HepG2 (cell line): ENCODE results near the gene ANKRD13C. TPM values are rescaled to one million over a fixed set of nuclear protein-coding genes. Genes with fewer than 3 reads are reported as not detected.

Experiments used
- BCL6 ChIP-seq: IDR thresholded peaks from 2 replicates; pipeline ENCODE4 v1.6.1; 2016; ENCODE audit warnings: missing genetic modification reagents, missing compliant biosample characterization
- BRD4 ChIP-seq: sonication (generic); formaldehyde crosslinking; IDR thresholded peaks from 2 replicates; pipeline ENCODE4 v1.4.0; 2020; ENCODE audit warnings: missing genetic modification reagents
- KLF6 ChIP-seq: IDR thresholded peaks from 2 replicates; pipeline ENCODE4 v1.8.0; 2016; ENCODE audit warnings: missing biosample characterization, missing genetic modification reagents
- MIER2 ChIP-seq: IDR thresholded peaks from 2 replicates; pipeline ENCODE4 v1.6.1; 2016; ENCODE audit warnings: missing biosample characterization, missing genetic modification reagents
- RAD21 ChIP-seq: fragments of 450-650 bp; formaldehyde crosslinking; IDR thresholded peaks from 2 replicates; pipeline ENCODE4 v1.5.0; 2020; ENCODE audit warnings: mild to moderate bottlenecking
- RARA ChIP-seq: IDR thresholded peaks from 2 replicates; pipeline ENCODE4 v1.6.1; 2016; ENCODE audit warnings: missing genetic modification reagents, missing compliant biosample characterization
- REL ChIP-seq: sonication (generic); formaldehyde crosslinking; conservative IDR thresholded peaks from 2 replicates; pipeline ENCODE4 v1.8.0; 2022; ENCODE audit warnings: mild to moderate bottlenecking, missing genetic modification reagents, moderate library complexity
- SAFB2 ChIP-seq: sonication (generic); formaldehyde crosslinking; IDR thresholded peaks from 2 replicates; pipeline ENCODE4 v1.5.1; 2020; ENCODE audit warnings: missing genetic modification reagents, low read depth, mild to moderate bottlenecking, borderline replicate concordance
- SAP130 ChIP-seq: IDR thresholded peaks from 2 replicates; pipeline ENCODE4 v1.6.1; 2016; ENCODE audit warnings: low read depth
- SSRP1 ChIP-seq: IDR thresholded peaks from 2 replicates; pipeline ENCODE4 v1.6.1; 2016; ENCODE audit warnings: control low read depth
- ZBTB7A ChIP-seq: sonication (generic); formaldehyde crosslinking; IDR thresholded peaks from 2 replicates; pipeline ENCODE4 v1.8.0; 2022; ENCODE audit warnings: mild to moderate bottlenecking, missing genetic modification reagents
- ZFYVE20 ChIP-seq: sonication (generic); formaldehyde crosslinking; IDR thresholded peaks from 2 replicates; pipeline ENCODE4 v1.8.0; 2023; ENCODE audit warnings: low read depth, mild to moderate bottlenecking, moderate library complexity, missing genetic modification reagents, borderline replicate concordance
- ZNF331 ChIP-seq: sonication (generic); formaldehyde crosslinking; IDR thresholded peaks from 2 replicates; pipeline ENCODE4 v1.4.0; 2020; ENCODE audit warnings: missing genetic modification reagents
- ZNF460 ChIP-seq: sonication (generic); formaldehyde crosslinking; IDR thresholded peaks from 2 replicates; pipeline ENCODE4 v1.5.1; 2020; ENCODE audit warnings: missing genetic modification reagents, mild to moderate bottlenecking, borderline replicate concordance
- ZNF644 ChIP-seq: IDR thresholded peaks from 2 replicates; pipeline ENCODE4 v1.6.1; 2016; ENCODE audit warnings: low read depth
- polyA plus RNA-seq, 8 experiments: library from polyadenylated mRNA; depleted of rRNA in 3 of 8; stranded (reverse) in 7 of 8; unstranded in 1 of 8; fragments of >200 nt; fragmentation: Illumina TruSeq in 4 of 8; extraction: Trizol in 4 of 8; gene quantifications; 2 replicates each; pipeline versions ENCODE4 v1.2.1 to v1.2.3, GENCODE V29; 2011 to 2016; ENCODE audit warnings: low read depth in 4 of 8, missing spikeins in 1 of 8, mixed read lengths in 1 of 8; ENCODE audit not compliant: insufficient read depth in 1 of 8
- total RNA-seq, 5 experiments: library from RNA; depleted of rRNA; stranded (reverse); fragments of >200 nt; fragmentation: Illumina TruSeq; extraction: Trizol; gene quantifications; 2 replicates each; pipeline ENCODE4 v1.2.3, GENCODE V29; 2016; ENCODE audit warnings: low read depth in 1 of 5
- TF ChIP-seq, protein P1 (sequence below): sonication (generic); formaldehyde crosslinking; IDR thresholded peaks from one replicate; pipeline ENCODE4 v1.5.1; 2020; ENCODE audit warnings: mild to moderate bottlenecking, missing genetic modification reagents; ENCODE audit errors: not compliant biosample characterization
- TF ChIP-seq, protein P2 (sequence below): sonication (generic); formaldehyde crosslinking; IDR thresholded peaks from 2 replicates; pipeline ENCODE4 v1.4.0; 2020; ENCODE audit warnings: mild to moderate bottlenecking, missing genetic modification reagents
- TF ChIP-seq, protein P3 (sequence below): sonication (generic); formaldehyde crosslinking; IDR thresholded peaks from 2 replicates; pipeline ENCODE4 v1.4.0; 2020; ENCODE audit warnings: missing genetic modification reagents

ANKRD13C gene
- total and polyA plus RNA-seq, 2 of the 13 experiments (the other 11 are each of a cell fraction or from before 2014, with no cell fraction given) = 6.2 to 17.6 TPM

DNA sequence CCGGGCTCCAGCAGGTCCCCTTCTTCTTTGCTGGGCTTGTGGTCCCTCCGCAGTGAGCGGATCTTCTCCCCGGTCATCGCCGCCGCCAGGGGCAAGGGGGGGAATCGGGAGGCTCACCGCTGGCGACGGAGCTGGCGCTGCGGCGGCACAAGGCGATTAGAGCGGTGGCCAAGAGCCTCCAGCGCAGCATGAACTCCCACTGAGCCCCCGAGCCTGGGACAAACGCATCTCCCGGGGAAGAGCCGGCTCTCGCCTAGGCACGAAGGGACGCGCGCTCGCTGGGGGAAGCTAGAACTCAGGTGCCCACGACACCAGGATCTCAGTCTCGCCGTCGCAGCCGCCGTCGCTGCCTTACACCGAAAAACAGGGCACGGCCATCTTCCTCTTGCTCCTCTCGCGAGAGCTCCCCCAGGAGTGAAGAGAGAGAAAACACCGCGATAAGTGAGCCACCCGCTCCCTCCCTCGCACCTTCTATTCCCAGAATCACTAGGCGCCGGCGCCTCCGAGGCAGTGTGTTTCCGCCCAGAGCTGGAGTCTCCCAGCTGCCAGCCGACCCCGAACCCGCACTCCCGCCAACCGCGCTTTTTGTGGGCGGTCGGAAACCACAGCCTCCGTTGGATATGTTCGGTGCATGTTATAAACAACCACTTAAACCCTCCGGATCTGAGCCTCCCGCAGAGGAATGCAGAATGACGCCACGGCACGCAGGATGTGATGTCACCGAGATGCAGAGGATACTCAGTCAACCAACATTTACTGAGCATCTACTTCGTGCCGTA is at the start of gene ANKRD13C (continued):
- TF ChIP-seq SAFB2 (CRISPR knock-in tag) = no peak
- TF ChIP-seq SAP130 (CRISPR knock-in tag) = peak; percentile 80
- peak; percentile 29; the same call in 1 of the 2 replicates for TF ChIP-seq RARA (CRISPR knock-in tag)
- no peak for TF ChIP-seq ZNF460 (CRISPR knock-in tag)
- TF ChIP-seq, protein P1, sequence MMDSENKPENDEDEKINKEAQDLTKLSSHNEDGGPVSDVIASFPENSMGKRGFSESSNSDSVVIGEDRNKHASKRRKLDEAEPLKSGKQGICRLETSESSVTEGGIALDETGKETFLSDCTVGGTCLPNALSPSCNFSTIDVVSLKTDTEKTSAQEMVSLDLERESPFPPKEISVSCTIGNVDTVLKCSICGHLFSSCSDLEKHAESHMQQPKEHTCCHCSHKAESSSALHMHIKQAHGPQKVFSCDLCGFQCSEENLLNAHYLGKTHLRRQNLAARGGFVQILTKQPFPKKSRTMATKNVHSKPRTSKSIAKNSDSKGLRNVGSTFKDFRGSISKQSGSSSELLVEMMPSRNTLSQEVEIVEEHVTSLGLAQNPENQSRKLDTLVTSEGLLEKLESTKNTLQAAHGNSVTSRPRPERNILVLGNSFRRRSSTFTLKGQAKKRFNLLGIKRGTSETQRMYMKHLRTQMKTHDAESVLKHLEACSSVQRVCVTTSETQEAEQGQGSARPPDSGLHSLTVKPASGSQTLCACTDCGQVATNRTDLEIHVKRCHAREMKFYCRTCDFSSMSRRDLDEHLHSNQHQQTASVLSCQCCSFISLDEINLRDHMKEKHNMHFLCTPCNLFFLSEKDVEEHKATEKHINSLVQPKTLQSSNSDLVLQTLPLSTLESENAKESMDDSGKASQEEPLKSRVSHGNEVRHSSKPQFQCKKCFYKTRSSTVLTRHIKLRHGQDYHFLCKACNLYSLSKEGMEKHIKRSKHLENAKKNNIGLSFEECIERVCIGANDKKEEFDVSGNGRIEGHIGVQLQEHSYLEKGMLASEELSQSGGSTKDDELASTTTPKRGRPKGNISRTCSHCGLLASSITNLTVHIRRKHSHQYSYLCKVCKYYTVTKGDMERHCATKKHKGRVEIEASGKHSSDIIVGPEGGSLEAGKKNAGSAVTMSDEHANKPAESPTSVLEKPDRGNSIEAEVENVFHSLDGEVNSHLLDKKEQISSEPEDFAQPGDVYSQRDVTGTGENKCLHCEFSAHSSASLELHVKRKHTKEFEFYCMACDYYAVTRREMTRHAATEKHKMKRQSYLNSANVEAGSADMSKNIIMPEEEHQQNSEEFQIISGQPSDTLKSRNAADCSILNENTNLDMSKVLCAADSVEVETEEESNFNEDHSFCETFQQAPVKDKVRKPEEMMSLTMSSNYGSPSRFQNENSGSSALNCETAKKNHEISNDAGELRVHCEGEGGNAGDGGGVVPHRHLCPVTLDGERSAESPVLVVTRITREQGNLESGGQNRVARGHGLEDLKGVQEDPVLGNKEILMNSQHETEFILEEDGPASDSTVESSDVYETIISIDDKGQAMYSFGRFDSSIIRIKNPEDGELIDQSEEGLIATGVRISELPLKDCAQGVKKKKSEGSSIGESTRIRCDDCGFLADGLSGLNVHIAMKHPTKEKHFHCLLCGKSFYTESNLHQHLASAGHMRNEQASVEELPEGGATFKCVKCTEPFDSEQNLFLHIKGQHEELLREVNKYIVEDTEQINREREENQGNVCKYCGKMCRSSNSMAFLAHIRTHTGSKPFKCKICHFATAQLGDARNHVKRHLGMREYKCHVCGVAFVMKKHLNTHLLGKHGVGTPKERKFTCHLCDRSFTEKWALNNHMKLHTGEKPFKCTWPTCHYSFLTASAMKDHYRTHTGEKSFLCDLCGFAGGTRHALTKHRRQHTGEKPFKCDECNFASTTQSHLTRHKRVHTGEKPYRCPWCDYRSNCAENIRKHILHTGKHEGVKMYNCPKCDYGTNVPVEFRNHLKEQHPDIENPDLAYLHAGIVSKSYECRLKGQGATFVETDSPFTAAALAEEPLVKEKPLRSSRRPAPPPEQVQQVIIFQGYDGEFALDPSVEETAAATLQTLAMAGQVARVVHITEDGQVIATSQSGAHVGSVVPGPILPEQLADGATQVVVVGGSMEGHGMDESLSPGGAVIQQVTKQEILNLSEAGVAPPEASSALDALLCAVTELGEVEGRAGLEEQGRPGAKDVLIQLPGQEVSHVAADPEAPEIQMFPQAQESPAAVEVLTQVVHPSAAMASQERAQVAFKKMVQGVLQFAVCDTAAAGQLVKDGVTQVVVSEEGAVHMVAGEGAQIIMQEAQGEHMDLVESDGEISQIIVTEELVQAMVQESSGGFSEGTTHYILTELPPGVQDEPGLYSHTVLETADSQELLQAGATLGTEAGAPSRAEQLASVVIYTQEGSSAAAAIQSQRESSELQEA (CRISPR knock-in tag) = peak; percentile 40
- no peak; the same call in 1 of the 2 replicates for TF ChIP-seq MIER2 (CRISPR knock-in tag)
- no peak for TF ChIP-seq SSRP1 (CRISPR knock-in tag)
- peak; percentile 38 for TF ChIP-seq ZNF331 (CRISPR knock-in tag)
- TF ChIP-seq, protein P2, sequence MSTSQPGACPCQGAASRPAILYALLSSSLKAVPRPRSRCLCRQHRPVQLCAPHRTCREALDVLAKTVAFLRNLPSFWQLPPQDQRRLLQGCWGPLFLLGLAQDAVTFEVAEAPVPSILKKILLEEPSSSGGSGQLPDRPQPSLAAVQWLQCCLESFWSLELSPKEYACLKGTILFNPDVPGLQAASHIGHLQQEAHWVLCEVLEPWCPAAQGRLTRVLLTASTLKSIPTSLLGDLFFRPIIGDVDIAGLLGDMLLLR = peak; percentile 73; the same call in 1 of the 2 replicates
- 0 out of 2 replicates have a peak, but pooled peaks have one; percentile 72 for TF ChIP-seq REL (CRISPR knock-in tag)
- TF ChIP-seq ZNF644 (CRISPR knock-in tag) = no peak
- peak; percentile 38; the same call in 1 of the 2 replicates for TF ChIP-seq KLF6 (CRISPR knock-in tag)
- TF ChIP-seq ZBTB7A = no peak
- TF ChIP-seq ZFYVE20 = 0 out of 2 replicates have a peak, but pooled peaks have one; percentile 61
- peak; percentile 7; the same call in 1 of the 2 replicates for TF ChIP-seq RAD21 (CRISPR knock-in tag)
- TF ChIP-seq BRD4 = peak; percentile 27; the same call in 1 of the 2 replicates
- no peak for TF ChIP-seq BCL6 (CRISPR knock-in tag)
- TF ChIP-seq, protein P3, sequence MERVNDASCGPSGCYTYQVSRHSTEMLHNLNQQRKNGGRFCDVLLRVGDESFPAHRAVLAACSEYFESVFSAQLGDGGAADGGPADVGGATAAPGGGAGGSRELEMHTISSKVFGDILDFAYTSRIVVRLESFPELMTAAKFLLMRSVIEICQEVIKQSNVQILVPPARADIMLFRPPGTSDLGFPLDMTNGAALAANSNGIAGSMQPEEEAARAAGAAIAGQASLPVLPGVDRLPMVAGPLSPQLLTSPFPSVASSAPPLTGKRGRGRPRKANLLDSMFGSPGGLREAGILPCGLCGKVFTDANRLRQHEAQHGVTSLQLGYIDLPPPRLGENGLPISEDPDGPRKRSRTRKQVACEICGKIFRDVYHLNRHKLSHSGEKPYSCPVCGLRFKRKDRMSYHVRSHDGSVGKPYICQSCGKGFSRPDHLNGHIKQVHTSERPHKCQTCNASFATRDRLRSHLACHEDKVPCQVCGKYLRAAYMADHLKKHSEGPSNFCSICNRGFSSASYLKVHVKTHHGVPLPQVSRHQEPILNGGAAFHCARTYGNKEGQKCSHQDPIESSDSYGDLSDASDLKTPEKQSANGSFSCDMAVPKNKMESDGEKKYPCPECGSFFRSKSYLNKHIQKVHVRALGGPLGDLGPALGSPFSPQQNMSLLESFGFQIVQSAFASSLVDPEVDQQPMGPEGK (CRISPR knock-in tag) = peak; percentile 64
